ENCODE results near the gene ETS1. TPM values are rescaled to one million over a fixed set of nuclear protein-coding genes. Genes with fewer than 3 reads are reported as not detected.

ETS1 gene
- total RNA-seq, 1 donor from 2014 or later = 488 TPM

DNA sequence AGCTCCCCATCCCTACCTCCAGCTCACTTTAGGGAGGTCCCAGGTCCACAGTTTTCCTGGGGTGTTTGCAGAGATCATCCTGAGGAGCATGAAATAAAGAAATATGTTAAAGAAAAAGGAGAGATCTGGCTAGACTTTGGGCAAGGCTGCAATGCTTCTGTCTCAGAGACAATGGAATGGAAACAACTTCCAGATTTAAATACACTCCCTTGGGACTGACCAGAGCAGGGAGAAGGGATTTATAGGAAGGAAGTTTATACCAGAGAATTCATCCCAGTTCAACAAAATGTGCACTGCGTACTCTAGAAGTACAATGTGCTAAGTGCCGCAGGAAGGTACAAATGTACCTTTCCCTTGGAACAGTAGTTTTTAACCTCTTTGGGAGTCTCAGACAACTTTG, 40.4 kb downstream of the ETS1 start:
- intact Hi-C loops (cut with micrococcal nuclease) = no loop called here

DNA sequence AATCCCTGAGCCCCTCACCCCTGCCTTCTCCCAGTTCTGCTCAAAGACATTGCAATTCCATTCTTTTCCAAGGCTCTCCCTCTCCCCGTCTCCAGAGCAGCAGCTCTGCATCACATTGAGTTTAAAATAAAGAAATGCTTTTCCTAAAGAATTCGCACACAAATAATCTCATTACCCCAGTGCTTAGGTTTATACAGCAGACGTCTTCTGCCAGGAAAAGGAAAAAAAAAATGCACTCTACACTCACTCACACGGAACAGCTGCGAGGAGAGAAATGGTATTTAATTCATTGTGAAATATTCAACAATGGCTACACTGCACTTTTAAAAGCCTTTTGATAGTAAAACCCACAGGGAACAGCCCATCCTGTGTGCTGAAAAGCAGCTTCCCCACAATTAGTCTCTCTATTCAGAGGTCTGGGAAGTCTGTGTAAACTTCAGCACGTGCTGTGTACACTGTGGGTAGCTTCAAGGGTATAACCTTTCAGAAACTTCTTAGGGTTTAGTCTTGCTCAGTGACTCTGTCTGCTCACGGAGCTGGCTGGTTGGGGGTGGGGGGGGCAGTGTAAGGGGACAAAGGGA, 42.8 kb downstream of the ETS1 start:
- intact Hi-C loops (cut with micrococcal nuclease) = no loop called here

DNA sequence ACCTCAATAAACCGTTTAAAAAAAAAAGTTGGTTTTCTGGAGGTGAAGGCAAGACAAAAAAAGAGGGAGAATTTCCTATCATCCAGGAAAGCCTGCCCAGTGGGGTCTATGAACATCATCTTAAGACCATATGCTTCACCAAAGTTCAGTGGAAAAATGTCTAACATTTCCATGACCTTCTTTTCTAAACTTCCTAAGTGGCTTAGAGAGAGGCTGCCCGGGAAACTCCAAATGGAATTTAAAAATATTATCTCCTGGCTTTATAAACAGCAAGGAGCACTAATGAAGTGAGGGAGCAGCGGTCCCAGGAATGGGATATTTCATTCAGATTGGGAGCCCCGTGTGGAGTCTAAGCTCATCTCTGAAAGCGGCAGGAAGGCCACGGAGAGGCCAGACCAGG, 46.9 kb downstream of the ETS1 start:
- intact Hi-C loops (cut with micrococcal nuclease) = no loop called here

DNA sequence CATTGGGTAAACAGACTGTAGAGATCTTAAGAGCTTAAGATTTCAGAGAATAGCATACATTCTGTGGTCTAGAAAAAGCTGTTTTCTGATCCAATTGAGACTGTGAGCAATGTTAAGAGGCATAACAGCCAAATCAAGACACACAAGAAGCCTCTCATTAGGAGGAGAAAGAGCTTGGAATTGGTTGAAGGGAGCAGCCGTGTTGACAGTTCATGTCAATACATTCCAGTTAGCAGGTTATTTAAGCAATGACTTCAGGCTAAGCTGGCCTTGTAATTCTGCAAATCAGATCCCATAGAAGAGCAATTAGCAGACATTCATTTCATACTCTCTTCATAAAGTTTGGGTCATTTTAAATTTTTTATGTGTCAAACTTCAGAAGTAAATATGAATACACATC, 50.9 kb downstream of the ETS1 start:
- intact Hi-C loops (cut with micrococcal nuclease) = no loop called here

- intact Hi-C loops (cut with micrococcal nuclease) = no loop called here
Measured at GRCh38 chr11:128535468-128536457, 51.6 kb downstream of the ETS1 start.

GRCh38 chr11:128533472-128533871, 53.9 kb downstream of the ETS1 start:
- intact Hi-C loops (cut with micrococcal nuclease) = no loop called here

DNA sequence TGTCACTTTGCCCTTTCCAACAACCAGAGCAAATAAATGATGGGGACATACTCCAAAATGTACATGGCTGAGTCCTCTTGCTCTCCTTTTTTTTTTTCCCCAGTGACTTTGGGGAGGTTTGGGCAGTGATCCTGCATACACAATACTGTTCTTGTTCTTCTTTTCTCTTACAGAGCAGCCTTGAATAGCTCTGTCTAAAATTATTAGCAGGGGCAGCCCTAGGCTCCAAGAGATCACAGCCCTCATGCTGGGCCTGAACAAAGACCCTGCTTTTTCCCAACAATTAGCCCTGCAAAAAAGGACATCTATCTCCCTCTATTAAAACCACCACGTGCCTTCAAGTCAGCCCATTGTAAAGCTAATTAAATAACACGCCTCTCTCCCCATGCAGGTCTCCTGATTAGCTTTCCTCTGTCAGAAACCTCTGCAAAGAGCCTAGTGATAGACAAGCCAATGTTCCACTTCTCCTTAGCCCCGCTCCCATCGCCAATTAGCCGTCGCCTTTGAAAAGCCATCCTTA, 54.7 kb downstream of the ETS1 start:
- intact Hi-C loops (cut with micrococcal nuclease) = no loop called here

DNA sequence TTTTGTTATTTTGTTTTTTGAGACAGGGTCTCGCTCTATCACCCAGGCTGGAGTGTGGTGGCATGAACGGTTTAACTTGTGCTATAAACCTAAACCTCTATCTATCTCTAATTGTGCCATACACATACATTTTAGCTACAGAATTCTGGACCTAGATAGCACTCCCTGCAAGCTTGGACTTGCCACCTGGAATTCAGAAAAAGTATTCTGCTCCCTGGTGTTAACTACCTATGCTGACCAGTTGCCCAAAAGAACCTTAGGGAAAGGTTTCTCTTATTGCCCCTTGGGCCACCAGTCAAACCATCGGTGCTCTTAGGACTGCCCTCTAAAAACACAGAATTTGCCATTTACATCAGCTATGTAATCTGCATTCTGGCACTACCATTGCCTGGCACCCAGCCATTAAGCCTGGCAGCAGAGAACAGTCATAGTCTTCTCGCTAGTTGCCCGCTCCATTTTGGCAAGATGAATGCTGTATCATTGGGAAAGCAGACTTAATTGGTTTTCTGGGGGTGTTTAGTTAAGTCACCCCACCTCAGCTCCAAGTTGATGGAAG, 55.3 kb downstream of the ETS1 start:
- intact Hi-C loops (cut with micrococcal nuclease) = no loop called here

GRCh38 chr11:128531588-128531987, 55.8 kb downstream of the ETS1 start:
- intact Hi-C loops (cut with micrococcal nuclease) = no loop called here

DNA sequence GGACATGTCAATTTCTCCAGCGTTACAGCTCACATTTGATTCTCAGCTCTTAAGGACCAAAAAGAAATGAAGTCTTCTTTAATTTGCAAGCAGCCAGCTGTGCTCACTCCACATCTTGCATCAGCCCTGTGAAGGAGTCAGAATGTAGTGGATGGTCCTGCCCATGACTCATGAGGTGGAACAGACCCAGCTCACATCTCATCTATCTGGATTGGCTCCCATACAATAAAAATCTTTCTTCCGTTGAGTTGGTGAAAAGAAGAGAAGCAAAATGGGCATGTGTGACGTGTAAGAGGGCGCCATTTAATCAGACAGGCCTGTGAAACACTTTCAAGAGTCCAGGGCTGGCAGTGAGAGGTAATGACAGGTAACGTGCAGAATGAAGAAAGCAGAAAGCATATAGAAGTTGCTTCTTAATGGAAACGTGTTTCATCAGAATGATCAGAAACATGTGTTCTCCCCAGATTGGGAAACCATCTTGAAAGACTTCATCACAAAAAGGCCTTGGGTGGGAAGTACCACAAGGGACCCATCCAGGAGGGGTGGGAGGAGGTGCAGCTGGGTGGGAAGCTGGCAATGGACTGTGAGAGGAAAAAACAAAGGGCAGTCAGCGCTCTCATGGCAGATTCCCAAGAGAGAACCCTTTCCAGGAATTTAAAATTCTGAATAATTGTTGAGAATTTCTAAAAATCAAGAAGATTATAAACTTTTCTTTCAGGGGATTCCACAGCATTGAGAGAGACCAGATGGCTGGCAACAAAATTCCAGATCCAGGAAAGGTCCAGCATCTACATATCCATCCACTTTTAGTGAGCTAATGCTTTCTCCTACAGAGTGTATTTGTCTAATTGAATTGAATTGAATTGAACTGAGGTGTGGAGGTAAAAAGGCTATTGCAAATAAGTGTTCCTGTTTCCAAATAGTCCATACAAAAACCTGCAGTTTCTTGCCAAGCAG, 57.0 kb downstream of the ETS1 start:
- intact Hi-C loops (cut with micrococcal nuclease) = no loop called here

GRCh38 chr11:128528294-128528693, 59.1 kb downstream of the ETS1 start:
- intact Hi-C loops (cut with micrococcal nuclease) = loop anchor here (5.0 to 10.0 kb wide), 2 partner anchors 304 to 493 kb away; no protein-coding TSS in a partner anchor

DNA sequence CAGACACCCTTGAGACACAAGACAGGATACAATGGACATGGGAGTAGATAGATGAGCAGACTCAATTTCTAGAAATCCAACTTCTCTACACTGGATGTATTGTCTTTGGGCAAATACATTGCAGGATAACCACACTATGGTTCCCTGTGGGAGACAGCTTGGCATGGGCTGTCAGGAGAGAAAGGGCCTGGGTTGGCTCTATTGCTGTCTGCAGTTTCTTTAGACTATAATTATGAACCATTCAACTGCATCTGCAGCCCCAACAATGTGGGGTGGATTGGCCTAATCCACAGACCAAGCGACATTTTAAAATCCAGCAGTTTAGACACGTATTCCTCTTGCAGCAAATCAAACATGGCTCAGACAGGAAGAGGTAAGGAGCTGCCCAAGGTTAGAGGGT, 60.3 kb downstream of the ETS1 start:
- intact Hi-C loops (cut with micrococcal nuclease) = loop anchor here (5.0 to 10.0 kb wide), 2 partner anchors 305 to 492 kb away; no protein-coding TSS in a partner anchor

DNA sequence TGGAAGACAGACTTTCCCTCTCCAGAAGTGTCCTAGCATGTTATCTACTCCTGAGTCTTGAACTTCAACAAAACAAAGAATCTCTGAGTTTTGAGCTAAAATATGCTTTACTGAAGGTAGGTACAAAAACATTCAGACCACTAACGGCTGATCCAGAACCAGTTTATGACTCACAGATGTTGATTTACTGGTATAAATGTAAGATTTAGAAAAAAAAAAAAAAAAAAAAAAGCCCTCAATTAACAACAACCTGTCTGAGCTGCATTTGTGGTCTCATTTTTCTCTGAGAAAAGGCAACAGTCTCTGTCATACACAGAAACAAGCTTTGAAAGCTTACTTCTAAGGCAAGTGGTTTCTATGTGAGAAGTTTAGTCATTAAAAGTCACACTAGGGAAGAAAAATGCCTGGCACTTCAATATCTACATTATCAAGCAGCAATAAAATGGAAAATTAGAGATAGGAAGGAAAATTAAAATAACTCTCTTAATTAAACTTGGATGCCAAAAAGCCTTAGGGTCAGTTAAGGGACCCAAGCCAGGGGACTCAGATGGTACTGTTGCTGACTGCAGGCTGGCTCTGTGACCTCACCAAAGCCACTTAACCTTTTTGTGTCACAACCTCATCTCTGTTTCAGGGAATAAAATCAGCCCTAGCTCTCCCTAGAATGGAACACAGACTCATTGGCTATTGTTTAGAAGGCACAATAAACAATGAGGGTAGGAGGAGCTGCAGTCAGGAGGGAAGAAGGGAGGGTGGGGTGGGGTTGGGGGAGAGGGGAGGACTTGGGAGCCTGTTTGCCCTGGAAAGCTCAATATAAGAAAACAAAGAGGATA, 61.7 kb downstream of the ETS1 start:
- intact Hi-C loops (cut with micrococcal nuclease) = loop anchor here (1.0 to 10.0 kb wide), 3 partner anchors 23 to 491 kb away; no protein-coding TSS in a partner anchor

DNA sequence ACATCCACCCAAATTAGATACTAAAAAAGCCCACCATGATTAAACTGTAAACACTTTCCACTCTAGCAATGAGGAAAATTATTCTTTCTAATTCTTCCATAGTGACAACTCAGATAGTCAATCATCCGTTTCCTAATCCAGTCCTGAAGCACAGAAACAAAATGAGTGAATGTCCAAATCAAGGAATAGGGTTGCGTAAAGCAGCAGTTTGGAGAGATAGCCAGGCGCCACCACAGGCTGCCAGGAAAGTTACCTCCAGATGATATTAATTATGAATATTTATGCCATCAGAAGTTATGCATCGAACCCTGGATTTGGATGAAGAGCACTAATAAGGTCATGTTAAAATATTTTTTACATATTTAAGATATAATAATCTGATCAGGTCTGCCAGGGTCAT, 63.2 kb downstream of the ETS1 start:
- intact Hi-C loops (cut with micrococcal nuclease) = loop anchor here (5.0 to 10.0 kb wide), 2 partner anchors 233 to 489 kb away; no protein-coding TSS in a partner anchor

DNA sequence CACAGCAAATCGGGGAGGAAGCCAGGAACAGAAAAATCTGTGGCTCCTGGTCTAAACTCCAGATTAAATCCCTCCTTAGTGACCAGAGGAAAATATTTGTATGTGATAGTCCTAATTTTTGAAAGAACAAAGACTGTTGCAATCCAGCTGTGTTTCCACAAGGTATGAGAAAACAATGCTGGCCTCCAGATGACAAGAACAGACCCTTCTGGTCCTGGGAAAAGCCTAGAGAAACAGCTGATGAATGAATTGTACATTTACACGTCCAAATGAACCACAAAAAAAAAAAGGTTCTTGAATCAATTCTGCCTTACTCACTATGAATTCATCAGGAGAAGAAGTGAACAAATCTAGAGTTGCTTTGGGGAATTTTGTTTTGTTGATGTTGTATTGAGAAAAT, 63.7 kb downstream of the ETS1 start:
- intact Hi-C loops (cut with micrococcal nuclease) = loop anchor here (2.0 to 10.0 kb wide), 4 partner anchors 57 to 489 kb away; partner anchors contain the start of gene FLI1

DNA sequence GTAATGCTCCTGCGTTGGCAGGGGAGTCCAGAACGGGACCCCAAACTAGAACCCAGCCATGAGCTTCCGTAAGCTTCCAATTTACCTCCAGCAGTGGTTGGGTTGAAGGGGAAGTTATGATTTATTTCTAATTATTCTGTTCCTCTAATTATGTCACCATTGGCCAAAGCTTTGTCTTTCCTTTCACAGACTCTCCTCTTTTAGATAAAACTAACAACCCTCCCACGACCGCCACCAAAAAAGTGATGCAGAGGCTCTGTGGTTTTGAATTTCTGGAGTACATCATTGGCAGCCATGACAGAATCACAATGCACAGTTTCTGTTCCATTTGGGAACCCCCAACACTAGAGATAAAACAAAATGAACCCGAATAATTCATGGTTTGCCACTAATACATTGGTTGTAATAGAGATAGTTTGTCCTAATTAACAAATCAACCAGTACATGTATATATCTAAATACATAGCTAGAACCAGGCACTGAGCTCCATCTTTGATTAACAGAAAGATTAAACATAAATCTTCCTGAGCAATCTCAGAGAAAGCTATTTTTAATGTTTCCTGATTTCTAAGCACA, 64.3 kb downstream of the ETS1 start:
- intact Hi-C loops (cut with micrococcal nuclease) = loop anchor here (1.0 to 10.0 kb wide), 11 partner anchors 11 to 488 kb away; partner anchors contain the start of gene FLI1

DNA sequence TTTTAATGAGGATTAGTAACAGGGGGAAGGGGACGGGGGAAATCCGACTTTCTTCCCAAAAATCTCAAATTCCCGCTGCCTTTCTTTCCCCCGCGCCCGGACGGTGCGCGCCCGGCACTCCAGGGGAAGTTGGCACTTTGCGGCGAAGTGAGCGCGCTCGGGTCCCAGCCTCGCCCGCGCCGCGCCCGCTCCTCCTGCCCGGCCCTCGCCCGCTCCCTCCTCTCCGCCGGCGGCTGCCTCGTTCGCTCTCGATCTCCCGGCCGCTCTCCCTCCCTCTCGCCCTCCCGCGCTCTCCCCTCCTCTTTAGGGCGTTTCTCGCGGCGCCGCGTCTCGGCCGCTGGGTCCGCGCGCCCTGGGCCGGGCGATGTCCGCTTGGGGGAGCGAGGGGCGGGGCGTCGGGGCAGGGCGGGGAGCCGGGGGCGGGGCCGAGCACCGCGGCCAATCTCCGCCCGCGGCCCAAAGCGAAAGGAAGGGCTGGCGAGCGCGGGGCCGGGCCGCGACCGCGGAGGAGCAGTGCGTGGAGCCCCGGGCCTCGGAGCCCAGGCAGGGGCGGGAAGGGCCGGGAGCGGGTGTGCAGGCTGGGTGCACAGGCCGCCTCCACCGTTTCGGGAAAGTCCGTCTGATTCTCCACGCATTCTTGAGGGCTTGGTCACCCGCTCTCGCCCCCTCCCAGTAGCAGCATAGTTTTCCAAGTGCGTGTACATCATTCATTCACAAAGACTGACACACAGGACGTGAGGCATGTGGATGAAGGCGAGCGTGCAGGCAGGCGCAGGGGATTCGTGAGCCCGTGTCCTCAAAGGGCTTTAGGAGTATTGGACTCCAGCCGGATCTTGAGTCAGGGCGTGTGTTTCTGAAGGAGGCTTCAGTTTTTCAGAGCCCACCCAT, 65.1 kb downstream of the ETS1 start:
- intact Hi-C loops (cut with micrococcal nuclease) = loop anchor here (1.0 to 10.0 kb wide), 11 partner anchors 10 to 487 kb away; partner anchors contain the start of gene FLI1

- intact Hi-C loops (cut with micrococcal nuclease) = loop anchor here (1.0 to 10.0 kb wide), 11 partner anchors 9 to 487 kb away; partner anchors contain the start of gene FLI1
Measured at GRCh38 chr11:128521682-128522054, 65.7 kb downstream of the ETS1 start.
